OCI-M2 (cell line): Measurements from ENCODE around the gene TRAPPC3.
"Not testable (repeated sequence)": the region's sequence is repeated elsewhere in the genome, so short reads cannot be mapped to it uniquely, and the experiment has no call there.

Source experiments
- DNase-seq: peaks from one replicate; lab custom pipeline; 2025; ENCODE audit not compliant: unreplicated experiment; lab: John Stamatoyannopoulos, UW

The TRAPPC3 gene

GRCh38 chr1:36149237-36149972, at the start of gene TRAPPC3:
TRAPPC3 (minus strand) TSS chr1:36149486; CDS start chr1:36149378, 108 bp downstream.
- DNase-seq = peak; percentile 94

GRCh38 chr1:36198641-36199040, 49.4 kb upstream of the TRAPPC3 start:
- no peak for DNase-seq

- DNase-seq = not testable (repeated sequence)
Measured at GRCh38 chr1:36196805-36197204, 47.5 kb upstream of the TRAPPC3 start.

GRCh38 chr1:36187800-36188593, 38.7 kb upstream of the TRAPPC3 start:
- peak; percentile 17 for DNase-seq

- no peak for DNase-seq
Measured at GRCh38 chr1:36183309-36183856, 34.1 kb upstream of the TRAPPC3 start.

- DNase-seq = no peak
Measured at GRCh38 chr1:36182734-36183133, 33.4 kb upstream of the TRAPPC3 start.

- DNase-seq = no peak
Measured at GRCh38 chr1:36179220-36179600, 29.9 kb upstream of the TRAPPC3 start.

- DNase-seq = no peak
Measured at GRCh38 chr1:36178471-36179219, 29.4 kb upstream of the TRAPPC3 start.

- no peak for DNase-seq
Measured at GRCh38 chr1:36177589-36178431, 28.5 kb upstream of the TRAPPC3 start.

GRCh38 chr1:36176106-36176949, 27.0 kb upstream of the TRAPPC3 start:
- DNase-seq = no peak

- DNase-seq = no peak
Measured at GRCh38 chr1:36175137-36176095, 26.1 kb upstream of the TRAPPC3 start.

GRCh38 chr1:36174713-36175112, 25.4 kb upstream of the TRAPPC3 start:
- DNase-seq = no peak

- DNase-seq = no peak
Measured at GRCh38 chr1:36172983-36173382, 23.7 kb upstream of the TRAPPC3 start.

- DNase-seq = no peak
Measured at GRCh38 chr1:36172017-36172747, 22.9 kb upstream of the TRAPPC3 start.

- DNase-seq = no peak
Measured at GRCh38 chr1:36170643-36171412, 21.5 kb upstream of the TRAPPC3 start.

GRCh38 chr1:36168514-36168913, 19.2 kb upstream of the TRAPPC3 start:
- no peak for DNase-seq
